Sigmoid colon (tissue), 7 donors: ENCODE results near the gene TMEM229B. TPM values are rescaled to one million over a fixed set of nuclear protein-coding genes. Genes with fewer than 3 reads are reported as not detected.

ENCODE experiments used
- DNase-seq: peaks from one replicate; pipeline ENCODE4 v3.0.0-alpha.2; 2019
- H3K27ac ChIP-seq, 4 donors: fragments of 200-600 bp; sonication (generic); one replicate each; pipeline ENCODE4 v1.5.1; 2016 to 2019; ENCODE audit warnings: mild to moderate bottlenecking in 1 of 4
- H3K27me3 ChIP-seq, 3 donors: fragments of 200-600 bp; sonication (generic); one replicate each; pipeline ENCODE4 v1.5.1; 2019; ENCODE audit warnings: mild to moderate bottlenecking in 1 of 3
- H3K36me3 ChIP-seq, 4 donors: fragments of 200-600 bp; sonication (generic); one replicate each; pipeline ENCODE4 v1.5.1; 2016 to 2019
- H3K4me1 ChIP-seq, 4 donors: fragments of 200-600 bp; sonication (generic); one replicate each; pipeline ENCODE4 v1.5.1; 2017 to 2019
- H3K4me3 ChIP-seq, 4 donors: fragments of 200-600 bp; sonication (generic); one replicate each; pipeline ENCODE4 v1.5.1; 2017 to 2019; ENCODE audit warnings: mild to moderate bottlenecking in 2 of 4, moderate library complexity in 1 of 4
- H3K9me3 ChIP-seq, 4 donors: fragments of 200-600 bp in 3 of 4; sonication (generic) in 3 of 4; one replicate each; pipeline versions ENCODE4 v1.5.1 to v1.6.1; 2013 to 2019
- EP300 ChIP-seq, 4 donors: sonication (generic); formaldehyde crosslinking; IDR thresholded peaks; one replicate each; pipeline ENCODE4 v1.6.1; 2017; ENCODE audit warnings: antibody characterized with exemption in 4 of 4
- POLR2A ChIP-seq, 2 donors: fragments of 450-650 bp; IDR thresholded peaks; one replicate each; pipeline ENCODE4 v1.6.1; 2016; ENCODE audit warnings: antibody characterized with exemption in 2 of 2, mild to moderate bottlenecking in 2 of 2, moderate library complexity in 2 of 2
- POLR2AphosphoS5 ChIP-seq, 4 donors: sonication (generic); formaldehyde crosslinking; IDR thresholded peaks; one replicate each; pipeline ENCODE4 v1.6.1; 2017; ENCODE audit warnings: antibody characterized with exemption in 4 of 4
- WGBS, 2 donors: extraction: QIAGEN DNeasy Blood & Tissue Kit; methylation state at CpG; one replicate each; pipeline ENCODE4 v1.1.7; 2013; 5-methylcytosine and 5-hydroxymethylcytosine counted together
- intact Hi-C: fragments of 100-400 bp; cut with DNase I; formaldehyde crosslinking; loops from one replicate; pipeline ENCODE4 v1.15.1; 2023
- polyA plus RNA-seq, 3 donors: library from polyadenylated mRNA; stranded (reverse); fragments of 200-250 nt; gene quantifications; one replicate each; pipeline ENCODE4 v1.2.3, GENCODE V29; 2013
- total RNA-seq, 4 donors: library from RNA; depleted of rRNA; stranded (reverse); fragments of >200 nt; gene quantifications; one replicate each; pipeline ENCODE4 v1.1.0, GENCODE V29; 2016
- TF ChIP-seq, protein P1 (sequence below), 4 experiments: fragments of 450-650 bp in 3 of 4; fragments of 200-600 bp in 1 of 4; IDR thresholded peaks; one replicate each; pipeline ENCODE4 v1.5.1; 2016 to 2019; ENCODE audit warnings: antibody characterized with exemption in 4 of 4, mild to moderate bottlenecking in 3 of 4, moderate library complexity in 2 of 4
- donor health status: healthy with polysubstance abuse.
- donor health status: Bipolar disorder and iron deficiency.
- donor health status: healthy.

Gene TMEM229B
- total and polyA plus RNA-seq, 7 donors = 1.2 to 16.4 (median 6.1) TPM

DNA sequence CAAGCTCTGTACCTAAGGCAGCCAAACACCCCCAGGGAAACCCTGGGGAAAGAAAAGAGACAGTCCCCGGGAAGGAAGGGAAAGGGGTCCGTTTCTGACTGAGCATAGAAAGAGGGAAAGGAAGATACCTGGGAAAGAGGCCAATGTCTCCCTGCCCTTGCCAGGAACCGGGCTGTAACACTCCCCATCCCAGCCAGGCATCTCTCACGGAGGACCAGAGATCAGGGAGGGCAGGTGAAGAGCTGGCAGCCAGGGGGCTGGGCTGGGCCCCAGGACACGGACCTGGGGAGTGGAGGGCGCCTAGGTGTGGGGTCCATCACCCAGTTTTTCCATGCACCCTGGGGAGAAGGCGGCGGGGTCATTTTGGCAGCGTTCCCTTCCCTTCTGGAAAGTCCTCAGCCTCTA, 25.7 kb upstream of the TMEM229B start:
- 16 to 59% methylated on average over 9 of the region's 9 CpGs for WGBS, 2 donors
- Histone ChIP-seq H3K4me1 (peaks cover 0 to 24% (median 18%) of the 10 kb centered on the region in 4 donors), H3K4me3 (peak overlapping the region; percentile 83 to 99 (median 94)), H3K36me3 (no peaks in the 10 kb centered on the region), H3K9me3 (no peaks in the 10 kb centered on the region), H3K27me3 (no peaks in the 10 kb centered on the region), H3K27ac (peak overlapping the region; percentile 70 to 78 (median 76))
- TF ChIP-seq EP300 (IDR thresholded peaks at IDR 0.05) = no peak
- TF ChIP-seq, protein P1, sequence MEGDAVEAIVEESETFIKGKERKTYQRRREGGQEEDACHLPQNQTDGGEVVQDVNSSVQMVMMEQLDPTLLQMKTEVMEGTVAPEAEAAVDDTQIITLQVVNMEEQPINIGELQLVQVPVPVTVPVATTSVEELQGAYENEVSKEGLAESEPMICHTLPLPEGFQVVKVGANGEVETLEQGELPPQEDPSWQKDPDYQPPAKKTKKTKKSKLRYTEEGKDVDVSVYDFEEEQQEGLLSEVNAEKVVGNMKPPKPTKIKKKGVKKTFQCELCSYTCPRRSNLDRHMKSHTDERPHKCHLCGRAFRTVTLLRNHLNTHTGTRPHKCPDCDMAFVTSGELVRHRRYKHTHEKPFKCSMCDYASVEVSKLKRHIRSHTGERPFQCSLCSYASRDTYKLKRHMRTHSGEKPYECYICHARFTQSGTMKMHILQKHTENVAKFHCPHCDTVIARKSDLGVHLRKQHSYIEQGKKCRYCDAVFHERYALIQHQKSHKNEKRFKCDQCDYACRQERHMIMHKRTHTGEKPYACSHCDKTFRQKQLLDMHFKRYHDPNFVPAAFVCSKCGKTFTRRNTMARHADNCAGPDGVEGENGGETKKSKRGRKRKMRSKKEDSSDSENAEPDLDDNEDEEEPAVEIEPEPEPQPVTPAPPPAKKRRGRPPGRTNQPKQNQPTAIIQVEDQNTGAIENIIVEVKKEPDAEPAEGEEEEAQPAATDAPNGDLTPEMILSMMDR (IDR thresholded peaks at IDR 0.05) = no peak
- no peak for DNase-seq
- intact Hi-C loops = loop anchor here (5.0 to 10.0 kb wide), 2 partner anchors 87 to 191 kb away; partner anchors contain the start of gene RDH12

DNA sequence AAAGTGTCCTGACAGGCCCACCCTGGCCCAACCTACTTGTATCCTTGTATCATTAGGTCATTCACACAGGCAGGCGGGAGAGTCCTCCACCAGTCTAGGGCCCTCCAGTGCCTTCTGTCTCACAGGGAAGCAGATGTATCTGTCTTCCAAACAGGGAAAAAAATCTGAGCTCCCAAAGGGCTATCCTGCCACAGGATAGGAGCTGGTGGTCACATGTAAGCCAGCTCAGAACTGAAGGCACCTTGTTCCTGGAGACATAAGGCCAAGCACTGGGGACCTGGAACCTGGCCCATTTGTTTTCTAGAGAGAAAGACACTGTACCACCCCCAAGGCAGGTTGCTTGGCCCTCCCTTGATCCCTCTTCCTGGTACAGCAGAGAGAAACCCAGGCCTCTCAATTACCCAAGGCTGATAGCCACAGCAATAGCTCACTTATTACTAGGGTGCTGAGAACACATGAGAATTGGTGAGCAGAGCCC, 25.1 kb upstream of the TMEM229B start:
- no peak for DNase-seq
- TF ChIP-seq POLR2AphosphoS5 (IDR thresholded peaks at IDR 0.05) (no peak), POLR2A (IDR thresholded peaks at IDR 0.05) (no peak), EP300 (IDR thresholded peaks at IDR 0.05) (no peak)
- TF ChIP-seq, protein P1 (IDR thresholded peaks at IDR 0.05) = no peak
- Histone ChIP-seq H3K4me3 (no peak overlapping the region), H3K9me3 (no peaks in the 10 kb centered on the region), H3K4me1 (peaks cover 0 to 24% (median 18%) of the 10 kb centered on the region in 4 donors), H3K27ac (peak overlapping the region; percentile 70 to 78 (median 76)), H3K27me3 (no peaks in the 10 kb centered on the region), H3K36me3 (no peaks in the 10 kb centered on the region)
- 66 to 89% methylated on average over 1 of the region's 1 CpG for WGBS, 2 donors
- intact Hi-C loops = loop anchor here (5.0 to 10.0 kb wide), 2 partner anchors 86 to 191 kb away; partner anchors contain the start of gene RDH12

DNA sequence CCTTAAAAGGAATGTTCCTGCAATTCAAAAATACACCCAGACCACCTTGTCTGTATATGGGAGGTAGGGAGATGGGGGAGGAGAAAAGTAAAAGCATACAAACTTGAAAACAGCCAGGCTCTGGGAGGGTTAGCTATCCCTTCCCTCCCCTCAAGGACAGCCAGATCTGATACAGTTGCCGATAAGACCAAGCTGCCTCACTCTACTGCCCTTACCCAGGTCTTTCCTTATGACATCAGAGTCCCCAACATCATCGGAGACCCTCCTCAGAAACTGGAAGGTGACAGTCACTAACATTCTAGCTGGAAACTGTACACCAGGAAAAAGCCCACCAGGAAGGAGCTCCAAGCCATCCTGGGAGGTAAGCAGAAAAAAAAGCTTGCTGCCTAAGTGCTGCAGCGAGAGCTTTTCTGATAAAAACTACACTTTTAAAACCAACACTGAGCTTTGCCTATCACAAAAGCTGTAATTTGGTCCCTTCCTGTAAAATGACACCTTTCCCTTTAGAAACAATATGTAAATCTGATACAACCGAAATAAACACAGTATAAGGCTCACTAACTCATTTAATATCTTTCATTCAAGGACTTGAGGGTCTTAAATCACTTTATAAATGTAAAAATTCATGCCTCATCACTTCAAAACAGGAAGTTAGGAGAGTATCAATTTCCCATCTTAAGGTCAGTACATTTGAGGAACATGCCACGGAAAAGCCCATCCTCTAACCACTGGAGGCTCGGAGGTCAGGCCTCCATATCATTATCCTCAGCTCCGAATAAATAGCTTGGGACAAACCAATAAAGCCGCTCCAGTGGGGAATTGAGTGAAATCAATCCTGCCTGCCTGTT, 24.2 kb upstream of the TMEM229B start:
- Histone ChIP-seq H3K9me3 (no peaks in the 10 kb centered on the region), H3K4me3 (no peak overlapping the region), H3K27me3 (no peaks in the 10 kb centered on the region), H3K4me1 (peaks cover 0 to 24% (median 18%) of the 10 kb centered on the region in 4 donors), H3K27ac (no peak overlapping the region), H3K36me3 (no peaks in the 10 kb centered on the region)
- 81 to 89% methylated on average over 8 of the region's 8 CpGs for WGBS, 2 donors
- TF ChIP-seq POLR2A (IDR thresholded peaks at IDR 0.05) = no peak
- DNase-seq = no peak
- intact Hi-C loops = loop anchor here (5.0 to 10.0 kb wide), 2 partner anchors 85 to 192 kb away; partner anchors contain the start of gene RDH12

DNA sequence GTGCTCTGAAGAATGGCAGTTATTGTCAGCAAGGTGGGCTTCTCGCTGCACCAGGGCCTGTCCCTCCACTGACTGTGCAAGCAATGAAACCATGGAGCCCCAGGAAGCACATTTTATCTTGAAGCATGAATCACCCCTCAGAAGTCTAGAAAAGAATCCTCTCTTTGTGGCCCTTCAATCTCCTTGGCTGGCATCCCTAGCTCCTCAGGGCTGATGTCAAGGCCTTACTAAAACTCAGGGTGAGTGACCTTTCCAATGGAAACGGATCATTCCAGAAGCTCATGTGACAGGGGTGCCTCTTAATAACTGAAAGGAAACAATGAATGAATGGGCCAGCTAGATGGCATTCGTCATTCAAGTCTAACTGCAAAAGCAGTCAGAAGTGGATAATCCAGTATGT, 22.3 kb upstream of the TMEM229B start:
- Histone ChIP-seq H3K27me3 (no peaks in the 10 kb centered on the region), H3K4me1 (peaks cover 0 to 17% (median 14%) of the 10 kb centered on the region in 4 donors), H3K27ac (no peak overlapping the region), H3K36me3 (no peaks in the 10 kb centered on the region), H3K9me3 (no peaks in the 10 kb centered on the region), H3K4me3 (no peak overlapping the region)
- no peak for DNase-seq
- WGBS, 2 donors = 80 to 84% methylated on average over 3 of the region's 3 CpGs
- intact Hi-C loops = loop anchor here (5.0 to 10.0 kb wide), 2 partner anchors 84 to 194 kb away; partner anchors contain the start of gene RDH12
- TF ChIP-seq EP300 (IDR thresholded peaks at IDR 0.05) (no peak), POLR2A (IDR thresholded peaks at IDR 0.05) (no peak), POLR2AphosphoS5 (IDR thresholded peaks at IDR 0.05) (no peak)
- TF ChIP-seq, protein P1 (IDR thresholded peaks at IDR 0.05) = no peak

DNA sequence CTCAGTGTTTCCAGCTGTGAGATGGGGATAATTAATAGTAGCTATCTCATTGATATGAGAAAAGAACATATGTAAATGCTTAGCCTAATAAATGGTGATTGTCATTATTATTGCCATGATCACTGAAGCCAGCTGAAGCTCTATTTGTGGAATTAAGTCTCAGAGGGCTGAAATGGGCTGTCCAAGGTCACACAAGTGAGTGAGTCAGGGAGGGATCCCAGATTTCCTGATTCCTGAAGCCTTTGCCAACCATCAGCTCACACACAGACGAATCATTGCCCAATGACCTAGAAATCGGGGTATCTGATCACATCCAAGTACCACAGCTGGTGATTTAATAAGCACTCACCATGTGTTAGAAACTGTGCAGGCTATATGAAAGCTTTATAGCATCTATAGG, 21.6 kb upstream of the TMEM229B start:
- no peaks in the 10 kb centered on the region for H3K27me3 ChIP-seq
- TF ChIP-seq POLR2A (IDR thresholded peaks at IDR 0.05) (no peak), EP300 (IDR thresholded peaks at IDR 0.05) (no peak), POLR2AphosphoS5 (IDR thresholded peaks at IDR 0.05) (no peak)
- TF ChIP-seq, protein P1 (IDR thresholded peaks at IDR 0.05) = no peak
- no peak for DNase-seq
- WGBS, 2 donors = 68 to 75% methylated on average over 2 of the region's 2 CpGs
- intact Hi-C loops = loop anchor here (5.0 to 10.0 kb wide), 2 partner anchors 83 to 195 kb away; partner anchors contain the start of gene RDH12
- H3K4me1 ChIP-seq = peaks cover 0 to 11% (median 9%) of the 10 kb centered on the region in 4 donors
- no peak overlapping the region for H3K27ac ChIP-seq
- H3K4me3 ChIP-seq = no peak overlapping the region
- no peaks in the 10 kb centered on the region for H3K36me3 ChIP-seq
- no peaks in the 10 kb centered on the region for H3K9me3 ChIP-seq
